HG03354 (cell line): ENCODE results near the gene ABCC1.

ENCODE experiments used
- ATAC-seq: cut with Tn5 transposase; IDR thresholded peaks from one replicate; pipeline ENCODE4 v1.9.1; 2021; ENCODE audit warnings: mild to moderate bottlenecking; ENCODE audit not compliant: unreplicated experiment, poor library complexity, severe bottlenecking

The ABCC1 gene

DNA sequence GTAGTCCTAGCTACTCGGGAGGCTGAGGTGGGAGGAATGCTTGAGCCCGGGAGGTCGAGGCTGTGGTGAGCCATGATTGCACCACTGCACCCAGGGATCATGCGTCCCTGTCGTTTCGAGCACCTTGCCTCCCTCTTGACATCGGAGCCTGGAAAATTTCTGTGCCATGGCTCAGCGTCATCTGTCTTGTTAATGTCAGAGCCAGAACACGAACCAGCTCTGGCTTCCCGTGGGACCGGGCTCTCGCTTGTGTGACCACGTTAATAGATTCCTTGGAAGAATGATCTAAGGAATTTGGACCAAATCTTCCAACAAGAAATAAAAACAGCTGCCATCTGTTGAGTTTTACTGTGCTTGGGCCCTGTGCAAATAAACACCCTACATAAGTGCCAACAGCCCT lies 117.7 kb downstream of the ABCC1 start:
- ATAC-seq = no peak

DNA sequence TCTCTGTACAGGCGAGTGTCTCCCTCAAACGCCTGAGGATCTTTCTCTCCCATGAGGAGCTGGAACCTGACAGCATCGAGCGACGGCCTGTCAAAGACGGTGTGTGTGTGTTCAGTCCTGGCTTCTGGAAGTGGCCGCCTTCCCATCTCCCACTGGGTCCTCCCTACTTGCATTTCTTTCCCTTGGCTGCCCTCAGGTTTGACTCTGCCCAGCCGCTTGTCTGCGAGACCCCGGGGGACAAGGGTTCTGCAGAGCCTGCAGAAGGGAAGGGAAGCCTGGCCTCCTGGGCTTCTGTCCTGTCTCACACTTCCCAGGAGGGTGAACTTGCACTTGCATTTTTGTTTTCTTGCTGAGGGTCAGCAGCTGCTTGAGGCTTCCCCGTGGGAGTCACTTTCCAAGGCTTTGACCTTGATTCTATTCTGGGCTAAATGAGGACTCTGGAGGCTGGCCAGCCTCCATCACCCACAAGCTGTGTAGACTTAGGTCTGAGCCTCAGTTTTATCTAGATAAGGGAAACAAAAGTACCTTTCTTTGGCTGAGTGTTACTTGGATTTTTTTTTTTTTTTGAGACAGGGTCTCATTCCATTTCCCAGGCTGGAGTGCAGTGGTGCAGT lies 122.3 kb downstream of the ABCC1 start:
- no peak for ATAC-seq

DNA sequence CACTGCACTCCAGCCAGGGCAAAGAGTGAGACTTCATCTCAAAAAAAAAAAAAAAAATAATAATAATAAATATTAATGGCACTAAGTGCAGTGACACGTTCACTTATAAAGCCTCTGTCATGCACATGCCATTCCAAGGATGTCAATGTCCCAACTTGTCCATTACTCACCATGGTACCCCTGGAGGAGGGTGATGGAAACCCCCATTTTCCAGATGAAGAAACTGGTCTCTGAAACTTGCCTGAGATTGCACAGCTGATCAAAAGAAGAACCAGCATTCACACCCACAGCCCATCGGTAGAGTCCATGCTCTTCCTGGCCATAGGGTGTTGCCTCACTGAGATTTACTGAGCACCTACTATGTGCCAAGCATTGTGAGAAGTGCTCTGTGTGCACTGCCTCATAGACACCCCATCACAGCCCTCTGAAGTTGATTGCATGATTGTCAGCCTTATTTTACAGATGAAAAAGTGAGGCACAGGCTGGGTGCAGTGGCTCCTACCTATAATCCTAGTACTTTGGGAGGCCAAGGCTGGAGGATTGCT lies 123.7 kb downstream of the ABCC1 start:
- no peak for ATAC-seq

DNA sequence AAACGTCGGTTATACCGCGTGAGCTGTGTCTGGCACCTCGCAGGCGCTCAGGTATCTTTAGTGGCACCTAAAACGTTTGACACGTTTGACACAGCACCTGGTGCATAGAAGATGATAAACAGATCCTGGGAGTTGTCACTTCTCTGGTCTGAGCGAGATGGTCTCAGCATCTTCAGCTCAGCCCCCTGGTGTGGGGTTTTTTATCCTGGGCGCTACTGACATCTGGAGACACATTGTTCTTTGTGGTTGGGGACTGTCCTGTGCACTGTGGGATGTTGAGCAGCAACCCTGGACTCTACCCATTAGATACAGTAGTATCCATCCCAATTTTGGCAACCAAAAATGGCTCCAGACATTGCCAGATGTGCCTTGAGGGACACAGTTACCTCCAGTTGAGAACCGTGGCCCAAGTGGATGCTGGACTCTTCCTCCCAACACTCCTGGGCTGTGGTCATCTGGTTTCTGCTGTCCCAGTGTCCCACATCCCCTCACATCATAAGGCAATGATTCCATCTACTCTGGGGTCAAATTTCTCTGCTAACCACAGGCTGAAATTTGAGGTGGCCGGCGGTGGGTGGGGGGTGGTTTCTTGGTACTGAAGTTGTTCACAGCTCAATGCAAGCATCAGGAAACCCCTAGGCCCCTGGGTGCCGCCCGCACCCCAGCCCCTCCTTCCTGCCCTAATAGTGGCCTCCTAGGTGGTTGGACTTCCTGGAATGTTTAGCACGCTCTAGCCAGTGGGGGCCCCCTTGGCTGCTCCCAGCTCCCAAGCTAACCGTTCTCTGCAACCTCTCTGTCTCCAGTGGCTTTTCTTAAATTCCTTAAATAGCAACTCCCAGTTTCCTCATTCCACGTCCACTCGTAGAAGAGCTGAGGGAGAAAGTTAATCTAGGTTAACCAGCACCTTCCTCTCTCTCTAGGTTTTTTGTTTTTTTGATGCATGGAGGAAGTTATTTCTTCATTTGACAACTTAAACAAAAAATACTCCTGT lies 124.8 kb downstream of the ABCC1 start:
- no peak for ATAC-seq

- no peak for ATAC-seq
Observed at GRCh38 chr16:16075488-16076422, 126.3 kb downstream of the ABCC1 start.

GRCh38 chr16:16076423-16076813 lies 127.0 kb downstream of the ABCC1 start:
- no peak for ATAC-seq

GRCh38 chr16:16080465-16081065 lies 131.1 kb downstream of the ABCC1 start:
- no peak for ATAC-seq

DNA sequence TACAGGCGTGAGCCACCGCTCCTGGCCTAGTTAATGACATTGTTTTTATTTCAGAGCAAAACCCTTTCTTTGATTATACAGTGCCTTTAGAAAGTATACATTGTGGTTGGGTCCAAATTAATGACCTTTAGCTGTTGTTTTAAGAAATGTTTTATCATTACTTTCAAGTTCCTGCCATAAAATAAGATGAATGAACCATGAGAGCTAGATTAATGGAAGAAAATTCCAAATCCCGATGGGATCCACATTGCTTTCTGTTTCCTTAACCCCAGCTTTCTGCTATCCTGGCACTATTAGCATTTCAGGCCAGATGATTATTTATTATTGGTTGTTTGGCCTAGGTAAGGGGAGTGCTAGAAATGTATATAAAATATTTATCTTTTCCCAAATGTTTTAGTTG lies 131.7 kb downstream of the ABCC1 start:
- ATAC-seq = no peak

GRCh38 chr16:16082255-16082654 lies 132.8 kb downstream of the ABCC1 start:
- no peak for ATAC-seq

DNA sequence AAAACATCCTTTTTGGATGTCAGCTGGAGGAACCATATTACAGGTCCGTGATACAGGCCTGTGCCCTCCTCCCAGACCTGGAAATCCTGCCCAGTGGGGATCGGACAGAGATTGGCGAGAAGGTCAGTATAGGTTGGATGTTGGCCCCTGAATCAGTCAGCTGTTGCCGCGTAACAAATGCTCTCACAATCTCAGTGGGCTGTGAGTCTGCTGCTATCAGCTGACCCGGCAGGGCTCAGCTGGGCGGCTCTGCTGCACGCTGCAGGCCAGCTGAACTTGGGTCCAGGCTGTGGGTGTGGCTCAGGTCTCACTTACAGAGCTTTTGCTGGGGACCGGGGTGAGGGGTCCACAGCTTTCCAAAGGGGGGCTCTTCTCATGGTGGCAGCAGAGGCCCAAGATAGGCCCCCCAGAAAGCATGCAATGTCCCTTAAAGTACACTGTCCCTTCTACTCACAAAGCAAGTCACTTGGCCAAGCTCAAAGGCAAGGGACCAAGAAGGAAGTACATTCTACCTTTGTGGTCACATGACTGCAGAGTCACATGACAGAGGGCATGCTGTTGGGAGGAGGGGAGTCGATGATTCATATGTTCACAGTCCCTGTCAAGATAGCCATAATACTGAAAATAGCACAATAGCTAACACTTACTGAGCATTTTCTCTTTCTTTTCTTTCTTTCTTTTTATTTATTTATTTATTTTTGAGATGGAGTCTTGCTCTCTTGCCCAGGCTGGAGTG lies 134.2 kb downstream of the ABCC1 start:
- ATAC-seq = no peak

GRCh38 chr16:16084874-16085273 lies 135.5 kb downstream of the ABCC1 start:
- ATAC-seq = no peak

- no peak for ATAC-seq
Observed at GRCh38 chr16:16086653-16087446, 137.4 kb downstream of the ABCC1 start.

DNA sequence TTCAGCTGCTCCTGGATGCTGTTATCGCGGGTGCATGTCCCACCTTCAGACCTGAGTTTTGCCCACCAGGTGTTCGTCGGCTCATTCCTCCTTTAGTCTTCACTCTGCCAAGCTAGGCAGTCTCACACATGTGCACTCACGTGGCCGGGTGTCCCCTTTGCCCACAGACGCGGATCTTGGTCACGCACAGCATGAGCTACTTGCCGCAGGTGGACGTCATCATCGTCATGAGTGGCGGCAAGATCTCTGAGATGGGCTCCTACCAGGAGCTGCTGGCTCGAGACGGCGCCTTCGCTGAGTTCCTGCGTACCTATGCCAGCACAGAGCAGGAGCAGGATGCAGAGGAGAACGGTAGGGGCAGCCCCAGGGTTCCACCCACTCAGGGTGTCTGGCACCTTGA lies 140.8 kb downstream of the ABCC1 start:
- no peak for ATAC-seq

GRCh38 chr16:16092925-16093627 lies 143.7 kb downstream of the ABCC1 start:
- no peak for ATAC-seq

- ATAC-seq = no peak
Observed at GRCh38 chr16:16093628-16094332, 144.4 kb downstream of the ABCC1 start.

DNA sequence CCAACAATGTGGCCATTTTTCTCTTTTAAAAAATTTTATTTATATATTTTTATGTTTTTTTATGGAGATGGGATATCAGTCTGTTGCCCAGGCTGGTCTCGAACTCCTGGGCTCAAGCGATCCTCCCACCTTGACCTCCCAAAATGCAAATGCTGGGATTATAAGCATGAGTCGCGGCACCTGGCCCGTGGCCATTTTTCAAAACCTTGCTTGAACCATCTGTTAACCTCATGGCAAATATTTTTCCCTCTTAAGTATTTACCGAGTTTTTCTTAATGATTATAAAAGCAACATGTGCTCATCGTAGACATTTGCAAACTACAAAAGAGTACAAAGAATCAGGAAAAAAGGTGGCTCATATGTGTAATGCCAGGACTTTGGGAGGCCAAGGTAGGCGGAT lies 146.2 kb downstream of the ABCC1 start:
- no peak for ATAC-seq
